ENCODE results near the gene OR2AG2.
"Not testable (repeated sequence)": the region's sequence is repeated elsewhere in the genome, so short reads cannot be mapped to it uniquely, and the experiment has no call there.

Gene OR2AG2, protein sequence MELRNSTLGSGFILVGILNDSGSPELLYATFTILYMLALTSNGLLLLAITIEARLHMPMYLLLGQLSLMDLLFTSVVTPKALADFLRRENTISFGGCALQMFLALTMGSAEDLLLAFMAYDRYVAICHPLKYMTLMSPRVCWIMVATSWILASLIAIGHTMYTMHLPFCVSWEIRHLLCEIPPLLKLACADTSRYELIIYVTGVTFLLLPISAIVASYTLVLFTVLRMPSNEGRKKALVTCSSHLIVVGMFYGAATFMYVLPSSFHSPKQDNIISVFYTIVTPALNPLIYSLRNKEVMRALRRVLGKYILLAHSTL

DNA sequence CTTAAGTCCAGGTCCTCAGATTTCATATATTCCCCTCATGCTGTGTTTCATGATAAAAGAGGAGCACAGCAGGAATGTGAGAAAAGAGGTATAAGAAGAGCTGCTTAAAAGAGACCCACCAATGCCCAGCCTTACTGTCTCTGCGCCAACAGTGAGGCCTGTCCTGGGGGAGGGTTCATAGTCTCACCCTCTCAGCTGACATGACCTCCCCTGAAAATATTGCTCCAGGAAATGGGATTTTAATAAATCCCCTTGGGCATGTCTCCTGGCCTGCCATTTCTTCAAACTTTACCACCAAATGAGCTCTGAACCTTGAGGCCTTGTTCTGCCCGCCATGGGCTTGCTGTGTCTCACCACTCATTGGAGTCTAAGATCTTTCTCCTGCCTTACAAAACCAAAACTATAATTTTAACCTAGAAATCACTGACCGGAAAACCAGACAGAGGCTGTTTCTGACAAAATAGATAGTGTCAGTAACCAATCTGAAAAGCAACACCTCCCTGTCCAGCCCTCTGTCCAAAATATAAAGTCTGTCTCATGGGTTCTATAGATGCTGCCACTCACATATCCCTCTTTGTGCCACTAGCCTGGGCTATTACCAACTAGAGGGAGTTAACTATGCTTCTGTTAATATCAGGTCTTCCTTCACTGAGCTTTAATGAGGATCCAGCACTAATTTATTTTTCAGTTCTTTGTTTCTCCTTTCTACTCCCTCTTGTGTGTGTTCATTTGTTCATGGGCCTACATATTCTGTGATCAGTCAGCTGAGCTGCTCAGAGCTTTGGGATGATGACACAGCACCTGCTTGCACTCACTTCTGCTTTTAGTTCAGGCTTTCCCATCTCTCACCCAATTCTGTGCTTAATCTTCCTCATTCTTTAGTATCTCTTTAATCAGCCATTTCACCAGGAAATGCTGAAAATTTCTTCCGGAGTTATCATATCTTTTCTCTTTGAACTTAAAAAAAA lies at the start of gene OR2AG2:
TSS of gene OR2AG2 (minus strand) at position 51 of the 968 bp plus-strand sequence. CDS start 3,019 bp downstream, outside the sequence.
- H3K4me3 ChIP-seq (ENCODE audit: low read length), result no peak within 1 kb of the TSS
- no peaks in the 10 kb centered on the region for H3K4me1 ChIP-seq (ENCODE audit: insufficient read depth, low read length)
- H2AFZ ChIP-seq (ENCODE audit: low read depth, low read length), result no peak within 1 kb of the TSS
- H3K9me3 ChIP-seq (ENCODE audit: low read length), result no peaks in the 10 kb centered on the region
- no peaks in the 10 kb centered on the region for H3K36me3 ChIP-seq (ENCODE audit: insufficient read depth, low read length)
- no peaks in the 10 kb centered on the region for H3K27me3 ChIP-seq (ENCODE audit: insufficient read depth, low read length)

DNA sequence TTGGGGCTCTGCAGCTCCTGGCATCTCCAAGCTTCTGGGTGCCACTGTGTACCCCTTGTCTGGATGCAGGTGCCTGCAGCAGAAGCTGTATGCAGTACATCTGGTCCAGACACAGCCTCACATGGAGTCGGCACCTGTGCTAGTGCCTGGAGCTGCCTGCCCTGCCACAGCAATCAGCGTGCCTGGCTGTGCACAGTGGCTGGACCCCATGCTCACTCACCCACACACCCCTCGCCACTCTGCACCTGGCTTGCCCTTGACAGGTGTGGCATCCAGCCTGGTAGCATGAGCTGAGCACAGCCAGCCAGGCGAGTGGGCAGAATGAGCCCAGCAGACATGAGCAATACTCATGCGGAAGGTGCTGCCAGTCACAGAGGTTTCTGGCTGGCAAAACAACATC lies 47.2 kb upstream of the OR2AG2 start:
- H3K36me3 ChIP-seq (ENCODE audit: insufficient read depth, low read length), result no peaks in the 10 kb centered on the region
- H3K9me3 ChIP-seq (ENCODE audit: low read length), result no peaks in the 10 kb centered on the region
- no peak overlapping the region for H3K4me3 ChIP-seq (ENCODE audit: low read length)
- no peak overlapping the region for H2AFZ ChIP-seq (ENCODE audit: low read depth, low read length)
- no peaks in the 10 kb centered on the region for H3K4me1 ChIP-seq (ENCODE audit: insufficient read depth, low read length)
- no peaks in the 10 kb centered on the region for H3K27me3 ChIP-seq (ENCODE audit: insufficient read depth, low read length)

DNA sequence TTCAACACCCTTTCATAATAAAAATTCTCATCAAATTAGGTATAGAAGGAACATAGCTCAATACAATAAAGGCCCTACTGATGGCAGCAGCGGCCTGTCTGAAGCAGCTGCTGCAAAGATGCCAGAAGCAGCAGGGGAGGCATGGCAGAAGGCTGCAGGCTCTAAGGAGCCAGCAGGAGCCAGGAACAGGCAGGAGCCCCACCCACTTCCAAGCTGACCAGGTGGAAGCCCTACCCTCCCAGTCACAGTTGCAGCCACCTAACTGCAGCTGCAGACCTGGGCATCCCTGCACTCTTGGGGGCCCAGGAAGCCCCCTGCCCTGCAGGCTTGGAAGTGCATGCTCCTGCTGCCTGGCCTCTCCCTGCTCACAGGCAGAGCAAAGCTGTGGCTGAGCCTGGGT lies 45.9 kb upstream of the OR2AG2 start:
- Histone ChIP-seq H3K36me3 (ENCODE audit: insufficient read depth, low read length) (no peaks in the 10 kb centered on the region), H3K4me1 (ENCODE audit: insufficient read depth, low read length) (no peaks in the 10 kb centered on the region), H2AFZ (ENCODE audit: low read depth, low read length) (no peak overlapping the region), H3K27me3 (ENCODE audit: insufficient read depth, low read length) (no peaks in the 10 kb centered on the region), H3K4me3 (ENCODE audit: low read length) (no peak overlapping the region), H3K9me3 (ENCODE audit: low read length) (no peaks in the 10 kb centered on the region)

DNA sequence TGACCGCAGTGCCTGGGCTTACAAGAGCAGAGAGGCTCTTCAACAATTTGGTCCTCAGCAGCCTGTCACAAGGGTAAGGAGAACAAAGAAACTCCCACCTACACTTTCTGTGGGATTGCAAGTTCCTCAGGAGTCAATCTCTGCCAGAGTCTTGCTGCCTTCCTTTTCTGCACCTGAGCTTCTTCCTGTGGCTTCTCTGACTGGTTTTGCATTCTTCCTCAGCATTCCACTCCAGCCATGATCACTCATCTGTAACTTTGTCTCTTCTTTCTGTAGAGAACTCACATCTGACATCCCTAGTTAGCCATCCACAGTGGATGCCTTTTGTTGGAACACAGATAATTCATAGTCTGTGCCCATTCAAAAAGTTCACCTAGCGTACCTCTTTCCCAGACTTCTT lies 41.9 kb upstream of the OR2AG2 start:
- Histone ChIP-seq H3K4me3 (ENCODE audit: low read length) (no peak overlapping the region), H3K9me3 (ENCODE audit: low read length) (no peaks in the 10 kb centered on the region), H3K36me3 (ENCODE audit: insufficient read depth, low read length) (no peaks in the 10 kb centered on the region), H3K4me1 (ENCODE audit: insufficient read depth, low read length) (no peaks in the 10 kb centered on the region), H2AFZ (ENCODE audit: low read depth, low read length) (no peak overlapping the region), H3K27me3 (ENCODE audit: insufficient read depth, low read length) (no peaks in the 10 kb centered on the region)

DNA sequence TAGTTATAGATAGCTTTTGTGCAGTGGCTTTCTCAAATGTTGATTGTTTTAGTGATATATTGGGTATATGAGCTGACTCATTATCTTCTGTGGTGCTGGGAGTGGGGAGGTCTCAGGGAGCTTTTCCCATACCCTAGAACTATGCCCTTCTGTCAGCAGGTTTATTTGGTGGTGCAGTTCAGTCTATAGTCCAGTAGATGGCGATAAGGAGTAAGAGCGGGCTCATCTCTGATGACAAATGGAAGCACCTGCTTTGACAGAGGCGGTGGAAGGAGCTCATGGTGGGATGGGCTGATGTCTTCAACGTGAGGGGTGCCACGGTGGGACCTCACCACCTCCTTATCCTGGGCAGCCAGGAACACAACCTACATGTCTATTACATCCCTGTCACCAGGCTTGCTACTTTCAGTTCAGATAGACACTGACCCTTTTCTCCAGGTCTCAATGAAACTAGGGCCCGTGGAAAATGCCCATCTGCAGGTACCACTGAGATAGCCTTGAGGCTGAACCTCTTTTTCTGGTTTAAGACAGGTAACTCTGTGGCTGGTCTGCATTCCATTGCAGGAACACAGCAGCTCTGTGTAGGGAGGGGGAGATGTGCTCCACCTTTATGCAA lies 40.7 kb upstream of the OR2AG2 start:
- no peak overlapping the region for H3K4me3 ChIP-seq (ENCODE audit: low read length)
- H3K4me1 ChIP-seq (ENCODE audit: insufficient read depth, low read length), result no peaks in the 10 kb centered on the region
- H3K27me3 ChIP-seq (ENCODE audit: insufficient read depth, low read length), result no peaks in the 10 kb centered on the region
- no peak overlapping the region for H2AFZ ChIP-seq (ENCODE audit: low read depth, low read length)
- H3K9me3 ChIP-seq (ENCODE audit: low read length), result no peaks in the 10 kb centered on the region
- no peaks in the 10 kb centered on the region for H3K36me3 ChIP-seq (ENCODE audit: insufficient read depth, low read length)

DNA sequence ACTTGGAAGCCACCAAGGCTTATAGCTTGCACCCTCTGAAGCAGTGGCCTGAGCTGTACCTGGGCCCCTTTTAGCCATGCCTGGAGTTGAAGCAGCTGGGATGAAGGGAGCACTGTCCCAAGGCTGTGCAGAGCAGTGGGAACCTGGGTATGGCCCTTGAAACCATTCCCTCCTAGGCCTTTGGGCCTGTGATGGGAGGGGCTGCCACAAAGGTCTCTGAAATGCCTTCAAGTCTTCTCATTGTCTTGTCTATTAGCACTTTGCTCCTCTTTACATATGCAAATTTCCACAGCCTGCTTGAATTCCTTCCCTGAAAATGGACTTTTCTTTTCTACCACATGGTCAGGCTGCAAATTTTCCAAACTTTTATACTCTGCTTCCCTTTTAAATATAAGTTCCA lies 29.3 kb upstream of the OR2AG2 start:
- H2AFZ ChIP-seq (ENCODE audit: low read depth, low read length); H3K9me3 ChIP-seq (ENCODE audit: low read length); H3K36me3 ChIP-seq (ENCODE audit: insufficient read depth, low read length); H3K4me1 ChIP-seq (ENCODE audit: insufficient read depth, low read length); H3K27me3 ChIP-seq (ENCODE audit: insufficient read depth, low read length); H3K4me3 ChIP-seq (ENCODE audit: low read length): not testable (repeated sequence)

DNA sequence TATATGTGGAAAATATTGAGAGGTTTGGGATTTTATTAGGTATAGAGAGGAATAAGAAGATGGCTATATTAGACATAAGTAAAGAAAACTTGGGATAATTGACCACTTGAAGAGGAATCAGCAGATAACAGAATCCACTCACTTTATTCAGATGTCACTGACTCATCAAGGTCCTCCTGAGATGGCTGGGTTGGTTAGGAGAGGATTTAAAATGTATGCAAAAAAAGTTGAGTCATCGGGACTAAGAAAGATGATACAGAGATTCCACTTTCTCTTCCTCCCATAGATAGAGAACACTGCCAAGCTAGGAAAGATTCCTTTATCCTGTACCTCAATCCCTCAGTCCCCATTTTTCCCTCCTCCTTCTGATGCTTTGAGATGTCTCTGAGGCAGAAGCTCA lies 27.6 kb upstream of the OR2AG2 start, which contains the start of gene OR6A2:
TSS of gene OR6A2 (minus strand) at position 288 of the 400 bp plus-strand sequence. CDS start 3,981 bp downstream, outside the sequence.
- H3K4me3 ChIP-seq (ENCODE audit: low read length), result no peak within 1 kb of the TSS
- H3K4me1 ChIP-seq (ENCODE audit: insufficient read depth, low read length), result no peaks in the 10 kb centered on the region
- H3K36me3 ChIP-seq (ENCODE audit: insufficient read depth, low read length), result no peaks in the 10 kb centered on the region
- no peak within 1 kb of the TSS for H2AFZ ChIP-seq (ENCODE audit: low read depth, low read length)
- no peaks in the 10 kb centered on the region for H3K9me3 ChIP-seq (ENCODE audit: low read length)
- no peaks in the 10 kb centered on the region for H3K27me3 ChIP-seq (ENCODE audit: insufficient read depth, low read length)

DNA sequence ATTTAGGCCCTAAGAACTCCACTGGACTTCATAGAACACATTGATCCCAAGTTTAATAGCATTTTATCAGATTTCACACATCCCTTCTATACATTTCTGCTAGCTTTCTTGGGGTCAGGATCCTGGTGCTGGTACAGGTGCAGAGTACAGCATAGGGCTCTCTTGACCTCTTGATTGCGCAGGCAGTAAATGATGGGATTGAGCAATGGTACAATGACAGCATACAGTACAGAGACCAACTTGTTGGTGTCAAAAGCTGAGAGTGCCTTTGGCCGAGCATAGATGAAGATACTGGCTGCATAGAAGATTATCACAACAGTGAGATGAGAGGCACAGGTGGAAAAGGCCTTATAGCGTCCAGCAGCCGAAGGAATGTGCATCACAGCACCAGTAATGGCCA lies 22.9 kb upstream of the OR2AG2 start:
- H3K4me1 ChIP-seq (ENCODE audit: insufficient read depth, low read length), result no peaks in the 10 kb centered on the region
- no peak overlapping the region for H2AFZ ChIP-seq (ENCODE audit: low read depth, low read length)
- H3K27me3 ChIP-seq (ENCODE audit: insufficient read depth, low read length), result no peaks in the 10 kb centered on the region
- no peaks in the 10 kb centered on the region for H3K9me3 ChIP-seq (ENCODE audit: low read length)
- H3K36me3 ChIP-seq (ENCODE audit: insufficient read depth, low read length), result no peaks in the 10 kb centered on the region
- H3K4me3 ChIP-seq (ENCODE audit: low read length), result no peak overlapping the region

DNA sequence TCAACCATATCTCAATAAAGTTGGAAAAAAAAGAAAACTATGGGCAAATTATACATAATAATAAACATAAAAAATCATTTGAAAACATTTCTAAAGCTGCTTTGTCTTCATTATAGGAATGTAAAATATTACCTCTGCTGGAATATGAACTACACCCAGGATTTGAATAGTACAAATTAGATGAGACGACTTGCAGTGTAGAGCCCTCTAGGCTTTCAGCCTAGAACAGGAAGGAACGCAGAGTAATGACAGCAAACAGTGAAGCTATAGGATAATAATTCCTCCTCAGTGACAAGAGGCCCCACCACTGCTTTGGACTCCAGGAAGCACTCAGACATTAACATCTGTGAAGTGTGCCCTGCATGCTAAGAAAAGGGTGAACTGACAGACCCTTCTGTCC lies 18.8 kb upstream of the OR2AG2 start:
- Histone ChIP-seq H2AFZ (ENCODE audit: low read depth, low read length) (no peak overlapping the region), H3K4me3 (ENCODE audit: low read length) (no peak overlapping the region), H3K9me3 (ENCODE audit: low read length) (no peaks in the 10 kb centered on the region), H3K27me3 (ENCODE audit: insufficient read depth, low read length) (no peaks in the 10 kb centered on the region), H3K36me3 (ENCODE audit: insufficient read depth, low read length) (no peaks in the 10 kb centered on the region), H3K4me1 (ENCODE audit: insufficient read depth, low read length) (no peaks in the 10 kb centered on the region)

DNA sequence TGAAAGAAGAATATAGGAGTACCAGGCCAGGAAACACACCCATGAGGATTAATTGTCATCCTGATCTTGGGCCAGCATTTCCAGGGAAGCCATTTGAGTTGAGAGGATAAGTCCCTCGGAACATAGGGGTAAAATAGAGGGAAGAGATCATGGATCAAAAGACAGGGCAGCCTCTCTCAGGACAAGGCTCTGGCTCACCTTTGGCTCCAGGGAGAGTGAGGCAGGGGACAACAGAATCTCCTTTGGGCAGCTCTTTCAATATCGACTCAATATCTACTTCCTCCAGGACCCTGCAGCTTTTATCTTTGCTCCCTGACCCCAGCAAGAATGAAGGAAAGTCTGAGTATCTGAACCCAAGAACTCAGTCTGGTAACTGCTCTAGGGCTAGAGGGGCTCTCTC lies 10.9 kb upstream of the OR2AG2 start, which contains the start of gene OR2AG1:
TSS of gene OR2AG1 (plus strand) at position 301 of the 400 bp plus-strand sequence. CDS start 2,018 bp downstream, outside the sequence.
- no peaks in the 10 kb centered on the region for H3K27me3 ChIP-seq (ENCODE audit: insufficient read depth, low read length)
- no peak within 1 kb of the TSS for H3K4me3 ChIP-seq (ENCODE audit: low read length)
- no peaks in the 10 kb centered on the region for H3K9me3 ChIP-seq (ENCODE audit: low read length)
- H3K4me1 ChIP-seq (ENCODE audit: insufficient read depth, low read length), result no peaks in the 10 kb centered on the region
- H3K36me3 ChIP-seq (ENCODE audit: insufficient read depth, low read length), result no peaks in the 10 kb centered on the region
- no peak within 1 kb of the TSS for H2AFZ ChIP-seq (ENCODE audit: low read depth, low read length)

DNA sequence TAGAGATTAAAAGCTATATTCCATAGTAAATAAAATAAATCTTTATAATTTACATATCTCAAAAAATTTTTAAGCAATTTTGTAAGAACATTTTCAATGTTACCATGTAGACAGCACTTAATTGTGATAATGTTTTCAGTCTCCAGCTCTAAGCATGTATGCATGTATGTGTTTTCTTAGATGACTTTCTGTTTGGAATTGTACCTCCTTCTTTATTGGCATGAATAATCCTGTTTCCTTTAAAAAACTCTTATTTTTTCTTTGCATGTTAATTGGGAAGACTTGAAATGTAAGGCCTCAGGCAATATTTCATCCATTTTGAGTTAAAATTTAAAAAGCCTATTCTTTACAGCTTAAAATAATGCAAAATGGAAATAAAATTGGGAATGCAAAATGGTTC lies 9.1 kb upstream of the OR2AG2 start:
- Histone ChIP-seq H2AFZ (ENCODE audit: low read depth, low read length) (no peak overlapping the region), H3K27me3 (ENCODE audit: insufficient read depth, low read length) (no peaks in the 10 kb centered on the region), H3K9me3 (ENCODE audit: low read length) (no peaks in the 10 kb centered on the region), H3K4me3 (ENCODE audit: low read length) (no peak overlapping the region), H3K36me3 (ENCODE audit: insufficient read depth, low read length) (no peaks in the 10 kb centered on the region), H3K4me1 (ENCODE audit: insufficient read depth, low read length) (no peaks in the 10 kb centered on the region)

DNA sequence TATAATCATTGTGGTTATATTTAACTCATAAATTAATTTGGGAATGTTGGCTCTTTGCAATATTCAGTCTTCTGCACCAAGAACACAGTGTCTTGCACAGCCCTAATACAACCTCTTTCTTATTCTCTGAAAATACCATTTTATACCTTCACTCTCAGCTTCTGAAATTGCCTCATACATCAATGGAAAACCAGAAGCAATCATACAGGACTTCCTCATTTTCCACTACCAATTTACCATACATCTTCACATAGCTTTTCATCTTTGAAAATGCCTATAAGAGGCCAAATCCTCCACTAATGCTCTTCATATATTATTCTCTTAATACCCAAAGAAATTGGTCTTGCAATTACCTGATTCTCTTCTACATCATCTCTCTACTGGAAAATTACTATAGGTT lies 6.7 kb upstream of the OR2AG2 start:
- Histone ChIP-seq H3K36me3 (ENCODE audit: insufficient read depth, low read length) (no peaks in the 10 kb centered on the region), H3K9me3 (ENCODE audit: low read length) (no peaks in the 10 kb centered on the region), H3K27me3 (ENCODE audit: insufficient read depth, low read length) (no peaks in the 10 kb centered on the region), H2AFZ (ENCODE audit: low read depth, low read length) (no peak overlapping the region), H3K4me1 (ENCODE audit: insufficient read depth, low read length) (no peaks in the 10 kb centered on the region), H3K4me3 (ENCODE audit: low read length) (no peak overlapping the region)

Measured in neuron (in vitro differentiated cells).